Suprapubic skin (tissue), 3 donors: ENCODE results near the gene MAD1L1.

Source experiments
- POLR2A ChIP-seq, 2 donors: fragments of 450-650 bp; IDR thresholded peaks; one replicate each; pipeline ENCODE4 v1.6.1; 2017; ENCODE audit warnings: antibody characterized with exemption in 2 of 2, mild to moderate bottlenecking in 2 of 2, moderate library complexity in 2 of 2
- TF ChIP-seq, protein P1 (sequence below), 2 donors: fragments of 200-600 bp in 1 of 2; fragments of 450-650 bp in 1 of 2; sonication (generic) in 1 of 2; IDR thresholded peaks; one replicate each; pipeline ENCODE4 v1.5.1; 2016 to 2019; ENCODE audit warnings: antibody characterized with exemption in 2 of 2, mild to moderate bottlenecking in 1 of 2, moderate library complexity in 1 of 2

DNA sequence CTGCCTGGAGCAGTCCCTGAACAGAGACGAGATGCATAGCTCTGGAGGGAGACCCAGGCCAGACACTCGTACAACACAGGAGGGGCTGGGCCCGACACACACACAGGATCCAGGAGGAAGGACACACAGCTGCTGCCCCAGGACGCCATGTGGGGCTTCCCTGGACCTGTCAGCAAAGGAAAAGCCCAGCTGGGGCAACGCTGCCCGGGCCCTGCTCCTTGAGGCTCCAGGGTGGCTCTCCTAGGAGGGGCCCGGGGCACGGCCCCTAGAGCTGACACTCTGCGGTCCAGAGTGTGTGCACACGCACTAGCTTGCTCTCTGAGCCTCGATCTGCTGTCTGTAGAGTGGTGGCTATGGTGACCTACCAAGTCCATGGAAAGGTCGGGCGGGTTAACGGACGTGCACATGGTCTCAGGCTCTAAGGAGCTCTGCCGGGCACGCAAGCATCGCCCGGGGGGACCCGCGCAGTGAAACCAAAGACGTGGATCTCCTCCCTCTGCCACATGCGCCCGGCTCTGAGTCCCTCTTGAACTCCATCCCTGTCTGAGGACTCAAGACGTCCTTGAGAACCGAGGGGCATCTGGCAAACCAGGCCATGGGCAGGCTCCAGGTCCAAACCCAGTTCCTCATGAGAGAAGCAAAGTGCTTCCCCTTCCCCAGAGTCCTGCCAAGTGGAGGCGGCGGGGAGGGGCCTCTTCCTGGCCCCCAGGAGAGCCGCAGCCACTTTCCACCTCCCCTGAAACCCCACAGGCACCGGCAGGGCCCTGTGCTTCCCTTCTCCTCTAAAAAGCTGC is 283.7 kb downstream of the MAD1L1 start:
- TF ChIP-seq POLR2A (IDR thresholded peaks at IDR 0.05): no peak
- TF ChIP-seq, protein P1, sequence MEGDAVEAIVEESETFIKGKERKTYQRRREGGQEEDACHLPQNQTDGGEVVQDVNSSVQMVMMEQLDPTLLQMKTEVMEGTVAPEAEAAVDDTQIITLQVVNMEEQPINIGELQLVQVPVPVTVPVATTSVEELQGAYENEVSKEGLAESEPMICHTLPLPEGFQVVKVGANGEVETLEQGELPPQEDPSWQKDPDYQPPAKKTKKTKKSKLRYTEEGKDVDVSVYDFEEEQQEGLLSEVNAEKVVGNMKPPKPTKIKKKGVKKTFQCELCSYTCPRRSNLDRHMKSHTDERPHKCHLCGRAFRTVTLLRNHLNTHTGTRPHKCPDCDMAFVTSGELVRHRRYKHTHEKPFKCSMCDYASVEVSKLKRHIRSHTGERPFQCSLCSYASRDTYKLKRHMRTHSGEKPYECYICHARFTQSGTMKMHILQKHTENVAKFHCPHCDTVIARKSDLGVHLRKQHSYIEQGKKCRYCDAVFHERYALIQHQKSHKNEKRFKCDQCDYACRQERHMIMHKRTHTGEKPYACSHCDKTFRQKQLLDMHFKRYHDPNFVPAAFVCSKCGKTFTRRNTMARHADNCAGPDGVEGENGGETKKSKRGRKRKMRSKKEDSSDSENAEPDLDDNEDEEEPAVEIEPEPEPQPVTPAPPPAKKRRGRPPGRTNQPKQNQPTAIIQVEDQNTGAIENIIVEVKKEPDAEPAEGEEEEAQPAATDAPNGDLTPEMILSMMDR (IDR thresholded peaks at IDR 0.05): no peak
